Prostate gland (tissue), 2 donors: ENCODE results near the gene TBC1D5.

Experiments used
- CTCF ChIP-seq, 4 experiments: fragments of 200-600 bp in 2 of 4; fragments of 450-650 bp in 2 of 4; sonication (generic) in 2 of 4; IDR thresholded peaks; 1 replicate in 3 of 4; 2 replicates in 1 of 4; pipeline ENCODE4 v1.5.1; 2016 to 2019; ENCODE audit warnings: antibody characterized with exemption in 4 of 4, mild to moderate bottlenecking in 2 of 4, moderate library complexity in 2 of 4
- POLR2A ChIP-seq: fragments of 450-650 bp; IDR thresholded peaks from one replicate; pipeline ENCODE4 v1.6.1; 2016; ENCODE audit warnings: antibody characterized with exemption, mild to moderate bottlenecking
- POLR2AphosphoS5 ChIP-seq: sonication (generic); formaldehyde crosslinking; IDR thresholded peaks from one replicate; pipeline ENCODE4 v1.6.1; 2017; ENCODE audit warnings: antibody characterized with exemption

- TF ChIP-seq CTCF (IDR thresholded peaks at IDR 0.05) (no peak), POLR2AphosphoS5 (no peak), POLR2A (no peak)
Observed at GRCh38 chr3:17394541-17395155, 347.8 kb downstream of the TBC1D5 start.
